ENCODE results near the gene GSAP. TPM values are rescaled to one million over a fixed set of nuclear protein-coding genes. Genes with fewer than 3 reads are reported as not detected.
"Not testable (repeated sequence)": the region's sequence is repeated elsewhere in the genome, so short reads cannot be mapped to it uniquely, and the experiment has no call there.

The GSAP gene
- polyA plus RNA-seq, 3 donors = 19.1 to 105 (median 35.6) TPM

GRCh38 chr7:77454802-77455201 lies 38.7 kb upstream of the GSAP start:
- Histone ChIP-seq H3K9me3 (replicated peaks in 1 of 2; ENCODE audit: control insufficient read depth in 1 of 2, insufficient read depth in 1 of 2, low read length in 2 of 2) (no peaks in the 10 kb centered on the region), H3K27me3 (ENCODE audit: control insufficient read depth in 2 of 2, insufficient read depth in 2 of 2, low read length in 2 of 2) (no peaks in the 10 kb centered on the region), H2AFZ (ENCODE audit: insufficient read depth, low read depth, low read length, poor library complexity, severe bottlenecking) (no peak overlapping the region), H3K4me2 (replicated peaks; ENCODE audit: extremely low read depth, low read length, poor library complexity, severe bottlenecking) (no peak overlapping the region), H3K36me3 (replicated peaks in 1 of 2; ENCODE audit: control insufficient read depth in 1 of 2, insufficient read depth in 2 of 2, low read length in 2 of 2) (no peaks in the 10 kb centered on the region), H3K79me2 (ENCODE audit: insufficient read depth, low read length) (no peaks in the 10 kb centered on the region), H4K20me1 (ENCODE audit: insufficient read depth, low read length) (no peaks in the 10 kb centered on the region), H3K4me1 (ENCODE audit: control insufficient read depth in 1 of 2, insufficient read depth in 2 of 2, low read length in 2 of 2) (peaks cover 62 to 71% of the 10 kb centered on the region in 2 donors), H3K4me3 (replicated peaks in 1 of 3; ENCODE audit: low read depth in 2 of 3, low read length in 3 of 3) (no peak overlapping the region), H3K27ac (ENCODE audit: low read depth in 1 of 2, low read length in 2 of 2) (no peak overlapping the region), H3K9ac (ENCODE audit: insufficient read depth, low read length, poor library complexity, severe bottlenecking) (no peak overlapping the region)
- no peak for DNase-seq
- Mint-ChIP-seq H3K27ac (peak overlapping the region in 2 of 7 donors; percentile 54 to 76), H3K36me3 (no peaks in the 10 kb centered on the region), H3K27me3 (ENCODE audit: low read depth in 3 of 3) (no peaks in the 10 kb centered on the region), H3K4me1 (peaks cover 59% of the 10 kb centered on the region), H3K9me3 (no peaks in the 10 kb centered on the region), H3K4me3 (no peak overlapping the region)
- intact Hi-C loops (cut with micrococcal nuclease) = no loop called here
- TF ChIP-seq, protein P1, sequence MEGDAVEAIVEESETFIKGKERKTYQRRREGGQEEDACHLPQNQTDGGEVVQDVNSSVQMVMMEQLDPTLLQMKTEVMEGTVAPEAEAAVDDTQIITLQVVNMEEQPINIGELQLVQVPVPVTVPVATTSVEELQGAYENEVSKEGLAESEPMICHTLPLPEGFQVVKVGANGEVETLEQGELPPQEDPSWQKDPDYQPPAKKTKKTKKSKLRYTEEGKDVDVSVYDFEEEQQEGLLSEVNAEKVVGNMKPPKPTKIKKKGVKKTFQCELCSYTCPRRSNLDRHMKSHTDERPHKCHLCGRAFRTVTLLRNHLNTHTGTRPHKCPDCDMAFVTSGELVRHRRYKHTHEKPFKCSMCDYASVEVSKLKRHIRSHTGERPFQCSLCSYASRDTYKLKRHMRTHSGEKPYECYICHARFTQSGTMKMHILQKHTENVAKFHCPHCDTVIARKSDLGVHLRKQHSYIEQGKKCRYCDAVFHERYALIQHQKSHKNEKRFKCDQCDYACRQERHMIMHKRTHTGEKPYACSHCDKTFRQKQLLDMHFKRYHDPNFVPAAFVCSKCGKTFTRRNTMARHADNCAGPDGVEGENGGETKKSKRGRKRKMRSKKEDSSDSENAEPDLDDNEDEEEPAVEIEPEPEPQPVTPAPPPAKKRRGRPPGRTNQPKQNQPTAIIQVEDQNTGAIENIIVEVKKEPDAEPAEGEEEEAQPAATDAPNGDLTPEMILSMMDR (IDR thresholded peaks at IDR 0.05) = no peak
- WGBS (ENCODE audit: insufficient coverage) = 90% methylated on average over 2 of the region's 4 CpGs

- no peaks in the 10 kb centered on the region for H4K20me1 ChIP-seq (ENCODE audit: insufficient read depth, low read length)
- 0% methylated on average over 1 of the region's 2 CpGs for WGBS (ENCODE audit: insufficient coverage)
- peak; percentile 23 to 65 (median 35) for DNase-seq
- peak overlapping the region; percentile 54 for H3K4me2 ChIP-seq (replicated peaks; ENCODE audit: extremely low read depth, low read length, poor library complexity, severe bottlenecking)
- H3K36me3 Mint-ChIP-seq = no peaks in the 10 kb centered on the region
- no peak overlapping the region for H3K9ac ChIP-seq (ENCODE audit: insufficient read depth, low read length, poor library complexity, severe bottlenecking)
- peak overlapping the region; percentile 11 for H2AFZ ChIP-seq (ENCODE audit: insufficient read depth, low read depth, low read length, poor library complexity, severe bottlenecking)
- H3K4me1 Mint-ChIP-seq = peaks cover 50% of the 10 kb centered on the region
- no peaks in the 10 kb centered on the region for H3K9me3 ChIP-seq (replicated peaks in 1 of 2; ENCODE audit: control insufficient read depth in 1 of 2, insufficient read depth in 1 of 2, low read length in 2 of 2)
- H3K9me3 Mint-ChIP-seq = no peaks in the 10 kb centered on the region
- peak overlapping the region; percentile 28 to 80 for H3K4me3 Mint-ChIP-seq
- H3K4me1 ChIP-seq (ENCODE audit: control insufficient read depth in 1 of 2, insufficient read depth in 2 of 2, low read length in 2 of 2) = peaks cover 50 to 58% of the 10 kb centered on the region in 2 donors
- TF ChIP-seq, protein P1 (IDR thresholded peaks at IDR 0.05) = no peak
- H3K36me3 ChIP-seq (replicated peaks in 1 of 2; ENCODE audit: control insufficient read depth in 1 of 2, insufficient read depth in 2 of 2, low read length in 2 of 2) = no peaks in the 10 kb centered on the region
- no peaks in the 10 kb centered on the region for H3K27me3 Mint-ChIP-seq (ENCODE audit: low read depth in 3 of 3)
- H3K27ac Mint-ChIP-seq = peak overlapping the region; percentile 79 to 95 (median 91)
- H3K4me3 ChIP-seq (replicated peaks in 1 of 3; ENCODE audit: low read depth in 2 of 3, low read length in 3 of 3) = peak overlapping the region in 1 of 3 experiments; percentile 43
- peak overlapping the region; percentile 16 to 77 for H3K27ac ChIP-seq (ENCODE audit: low read depth in 1 of 2, low read length in 2 of 2)
- no peaks in the 10 kb centered on the region for H3K79me2 ChIP-seq (ENCODE audit: insufficient read depth, low read length)
- H3K27me3 ChIP-seq (ENCODE audit: control insufficient read depth in 2 of 2, insufficient read depth in 2 of 2, low read length in 2 of 2) = no peaks in the 10 kb centered on the region
- intact Hi-C loops (cut with micrococcal nuclease) = no loop called here
Observed at GRCh38 chr7:77453531-77453930, 37.4 kb upstream of the GSAP start.

DNA sequence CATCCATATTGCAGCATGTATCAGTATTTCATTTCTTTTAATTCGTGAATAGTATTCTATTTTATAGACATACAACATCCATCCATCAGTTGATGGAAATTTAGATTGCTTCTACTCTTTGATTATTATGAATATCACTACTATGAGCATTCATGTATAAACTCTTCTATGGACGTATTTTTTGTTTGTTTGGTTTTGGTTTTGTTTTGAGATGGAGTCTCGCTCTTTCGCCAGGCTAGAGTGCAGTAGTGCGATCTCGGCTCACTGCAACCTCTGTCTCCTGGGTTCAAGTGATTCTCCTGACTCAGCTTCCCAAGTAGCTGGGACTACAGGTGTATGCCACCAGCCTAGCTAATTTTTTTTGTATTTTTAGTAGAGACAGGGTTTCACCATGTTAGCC lies 35.8 kb upstream of the GSAP start:
- 96% methylated on average over 5 of the region's 6 CpGs for WGBS (ENCODE audit: insufficient coverage)
- H3K36me3 ChIP-seq (replicated peaks in 1 of 2; ENCODE audit: control insufficient read depth in 1 of 2, insufficient read depth in 2 of 2, low read length in 2 of 2); DNase-seq; H3K79me2 ChIP-seq (ENCODE audit: insufficient read depth, low read length); H3K4me3 ChIP-seq (replicated peaks in 1 of 3; ENCODE audit: low read depth in 2 of 3, low read length in 3 of 3); H2AFZ ChIP-seq (ENCODE audit: insufficient read depth, low read depth, low read length, poor library complexity, severe bottlenecking); H3K36me3 Mint-ChIP-seq; intact Hi-C loops (cut with micrococcal nuclease); H3K9me3 ChIP-seq (replicated peaks in 1 of 2; ENCODE audit: control insufficient read depth in 1 of 2, insufficient read depth in 1 of 2, low read length in 2 of 2); H3K27me3 ChIP-seq (ENCODE audit: control insufficient read depth in 2 of 2, insufficient read depth in 2 of 2, low read length in 2 of 2); H4K20me1 ChIP-seq (ENCODE audit: insufficient read depth, low read length); H3K9ac ChIP-seq (ENCODE audit: insufficient read depth, low read length, poor library complexity, severe bottlenecking); H3K4me2 ChIP-seq (replicated peaks; ENCODE audit: extremely low read depth, low read length, poor library complexity, severe bottlenecking); H3K4me3 Mint-ChIP-seq; H3K27me3 Mint-ChIP-seq (ENCODE audit: low read depth in 3 of 3); H3K27ac Mint-ChIP-seq; H3K27ac ChIP-seq (ENCODE audit: low read depth in 1 of 2, low read length in 2 of 2); H3K9me3 Mint-ChIP-seq: not testable (repeated sequence)
- peaks cover 50% of the 10 kb centered on the region for H3K4me1 Mint-ChIP-seq
- H3K4me1 ChIP-seq (ENCODE audit: control insufficient read depth in 1 of 2, insufficient read depth in 2 of 2, low read length in 2 of 2) = peaks cover 45 to 57% of the 10 kb centered on the region in 2 donors

Data from CD14-positive monocyte (primary cell).